ENCODE measurements around the gene EDARADD.

- TF ChIP-seq EZH2 (IDR thresholded peaks at IDR 0.05; ENCODE audit: low read length) (no peak), CTCF (optimal IDR thresholded peaks at IDR 0.05 in 1 of 3, IDR thresholded peaks at IDR 0.05 in 1 of 3, conservative IDR thresholded peaks at IDR 0.05 in 1 of 3; ENCODE audit: extremely low read depth in 1 of 3, insufficient read depth in 2 of 3, low read length in 3 of 3) (no peak)
Measured at GRCh38 chr1:236440373-236440772, 46.3 kb downstream of the EDARADD start.

All from keratinocyte (primary cell).